Mucosa of stomach (tissue), 1 donor: Measurements from ENCODE around the gene YIPF3.

Experiments used
- H3K27me3 ChIP-seq: one replicate; pipeline ENCODE4 v1.7.0; 2013; ENCODE audit warnings: mild to moderate bottlenecking, low read length; ENCODE audit not compliant: control insufficient read depth, insufficient read depth
- H3K36me3 ChIP-seq: one replicate; pipeline ENCODE4 v1.7.0; 2013; ENCODE audit warnings: low read length; ENCODE audit not compliant: control insufficient read depth, insufficient read depth
- H3K4me1 ChIP-seq: one replicate; pipeline ENCODE4 v1.7.0; 2013; ENCODE audit warnings: mild to moderate bottlenecking, low read length; ENCODE audit not compliant: control insufficient read depth, insufficient read depth
- H3K4me3 ChIP-seq: one replicate; pipeline ENCODE4 v1.7.0; 2013; ENCODE audit warnings: low read length
- H3K9ac ChIP-seq: one replicate; pipeline ENCODE4 v1.7.0; 2013; ENCODE audit warnings: mild to moderate bottlenecking, low read length, moderate library complexity
- H3K9me3 ChIP-seq: one replicate; pipeline ENCODE4 v1.7.0; 2013; ENCODE audit warnings: mild to moderate bottlenecking, low read length, moderate library complexity; ENCODE audit not compliant: control insufficient read depth
- donor health status: Pancreatic carcinoma.

Gene YIPF3

DNA sequence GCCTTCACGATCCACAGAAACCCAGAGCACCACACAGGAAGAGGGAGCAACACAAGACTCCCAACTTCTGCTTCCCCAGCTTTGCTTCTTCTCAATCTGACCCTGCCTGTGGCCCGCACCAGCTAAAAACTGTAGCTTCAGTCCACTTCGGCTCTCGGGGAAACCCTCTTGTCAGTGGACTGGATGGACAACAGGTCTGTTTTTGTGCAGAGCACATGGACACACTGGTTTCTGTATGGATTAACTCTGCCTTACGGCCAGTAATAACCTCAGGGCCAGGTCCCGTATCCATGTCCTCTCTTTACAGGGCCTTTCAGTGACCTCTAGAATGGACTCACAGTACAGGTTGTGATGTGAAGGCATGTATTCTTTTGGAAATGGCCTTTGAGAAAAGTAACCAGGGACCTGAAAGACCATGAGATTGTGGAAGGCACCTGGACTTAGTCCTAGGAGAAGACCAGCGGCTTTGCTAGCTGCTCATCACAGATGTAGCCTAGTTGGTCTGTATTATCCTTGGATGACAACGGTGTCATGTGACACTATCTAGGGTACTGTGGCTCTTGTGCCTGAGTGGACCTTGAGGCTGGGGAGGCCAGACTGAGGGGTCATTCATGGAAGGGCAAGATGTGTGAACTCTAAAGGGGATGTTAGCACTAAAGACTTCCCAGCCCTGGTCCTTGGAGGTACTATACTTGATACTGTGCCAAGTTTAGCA, 6.0 kb upstream of the YIPF3 start:
- no peak overlapping the region for H3K9ac ChIP-seq
- H3K4me3 ChIP-seq: no peak overlapping the region
- peaks cover 22% of the 10 kb centered on the region for H3K36me3 ChIP-seq
- peaks cover 7% of the 10 kb centered on the region for H3K4me1 ChIP-seq
- no peaks in the 10 kb centered on the region for H3K9me3 ChIP-seq
- H3K27me3 ChIP-seq: no peaks in the 10 kb centered on the region

DNA sequence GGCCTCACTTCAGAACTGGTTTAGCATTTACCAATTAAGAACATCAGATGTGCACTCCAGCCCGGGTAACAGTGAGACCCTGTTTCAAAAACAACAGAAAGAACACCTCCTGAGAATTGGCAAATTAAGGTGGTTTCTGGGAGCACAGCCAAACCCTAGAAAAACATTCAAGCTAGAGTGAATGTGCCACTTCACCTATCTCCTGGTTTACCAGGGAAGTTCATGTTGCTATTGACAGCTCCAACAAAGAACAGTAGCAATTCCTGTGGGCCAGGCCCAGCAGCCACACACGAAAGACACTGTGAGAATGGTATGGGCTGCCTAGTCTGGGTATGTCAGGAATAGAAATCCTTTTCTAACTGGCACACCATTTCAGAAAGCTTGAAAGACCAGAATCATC, 5.1 kb upstream of the YIPF3 start:
- Histone ChIP-seq H3K36me3 (peaks cover 16% of the 10 kb centered on the region), H3K27me3 (no peaks in the 10 kb centered on the region), H3K9ac (no peak overlapping the region), H3K4me3 (no peak overlapping the region), H3K9me3 (no peaks in the 10 kb centered on the region), H3K4me1 (peaks cover 7% of the 10 kb centered on the region)

DNA sequence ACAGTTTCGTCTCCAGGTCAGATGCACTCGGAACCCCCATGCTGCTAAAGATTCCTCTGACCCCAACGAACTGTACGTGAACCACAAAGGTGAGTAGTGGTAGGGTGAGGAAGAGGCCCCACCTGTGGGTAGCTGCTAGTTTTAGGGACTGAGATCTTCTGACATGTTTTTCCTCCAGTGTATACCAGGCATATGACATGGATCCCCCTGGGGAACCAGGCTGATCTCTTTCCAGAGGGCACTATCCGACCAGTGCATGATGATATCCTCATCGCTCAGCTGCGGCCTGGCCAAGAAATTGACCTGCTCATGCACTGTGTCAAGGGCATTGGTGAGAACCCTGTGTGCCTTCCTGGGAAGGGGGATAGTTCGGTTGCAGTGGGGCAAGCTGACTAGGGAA, 3.4 kb upstream of the YIPF3 start:
- no peaks in the 10 kb centered on the region for H3K9me3 ChIP-seq
- H3K4me3 ChIP-seq: no peak overlapping the region
- peaks cover 18% of the 10 kb centered on the region for H3K4me1 ChIP-seq
- H3K36me3 ChIP-seq: peaks cover 8% of the 10 kb centered on the region
- H3K9ac ChIP-seq: no peak overlapping the region
- no peaks in the 10 kb centered on the region for H3K27me3 ChIP-seq

DNA sequence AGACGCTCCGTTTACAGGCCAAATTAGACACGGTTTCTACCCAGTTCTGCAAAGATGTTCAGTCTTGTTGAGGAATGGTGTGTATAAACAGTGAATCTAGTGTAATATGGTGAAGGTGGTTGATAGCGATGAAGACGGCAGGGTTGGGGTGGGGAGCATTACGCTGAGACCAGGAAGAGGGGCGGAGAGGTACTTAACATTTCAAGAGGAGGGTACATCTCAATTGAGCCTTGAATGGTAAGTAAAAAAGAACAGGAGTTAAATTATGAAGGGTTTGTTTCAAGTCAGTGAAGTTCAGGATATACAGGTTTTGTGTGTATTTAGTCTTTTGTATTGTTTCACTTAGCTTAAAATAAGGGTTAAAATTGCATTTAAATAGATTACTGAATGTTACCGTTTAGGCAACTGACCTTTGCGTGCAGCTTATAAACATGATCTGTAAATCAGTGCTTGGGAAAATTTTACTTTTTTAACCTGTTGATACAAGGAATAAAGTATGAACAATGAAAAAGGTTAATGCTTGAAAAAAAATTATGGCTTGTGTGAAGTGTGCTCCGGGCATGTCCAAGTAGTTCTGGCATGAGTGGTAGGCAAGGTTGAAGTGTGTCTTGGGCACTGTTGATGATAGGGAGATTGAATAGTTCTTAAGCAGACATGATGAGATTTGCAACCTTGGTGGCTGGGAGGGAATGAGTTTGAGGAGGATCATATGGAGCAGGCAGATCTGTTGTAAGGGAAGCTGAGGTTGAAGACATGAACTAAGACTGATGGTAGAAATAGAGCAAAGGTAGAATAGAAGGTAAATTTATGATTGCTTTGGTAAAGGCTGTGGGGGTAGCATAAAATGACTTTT, 1.0 kb upstream of the YIPF3 start:
- no peaks in the 10 kb centered on the region for H3K27me3 ChIP-seq
- H3K9ac ChIP-seq: peak overlapping the region; percentile 95
- H3K4me3 ChIP-seq: peak overlapping the region; percentile 86
- H3K4me1 ChIP-seq: peaks cover 27% of the 10 kb centered on the region
- peaks cover 14% of the 10 kb centered on the region for H3K36me3 ChIP-seq
- no peaks in the 10 kb centered on the region for H3K9me3 ChIP-seq

DNA sequence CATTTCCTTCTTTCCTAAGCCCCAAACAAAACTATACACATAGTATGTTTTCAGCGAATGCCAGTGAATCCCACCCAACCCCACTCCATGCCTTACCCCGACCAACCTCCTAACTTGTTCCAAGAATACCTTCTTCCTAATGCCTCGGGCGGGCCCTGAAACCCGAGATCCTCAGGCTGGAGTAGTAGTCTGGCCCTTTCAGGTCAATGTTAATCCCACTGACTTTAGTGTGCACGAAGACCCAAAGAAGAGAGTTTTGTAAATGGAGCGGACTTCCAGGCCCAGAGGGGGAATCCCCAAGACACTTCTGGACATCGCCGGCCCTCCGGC, 394 bp downstream of the YIPF3 start:
- no peaks in the 10 kb centered on the region for H3K27me3 ChIP-seq
- H3K4me1 ChIP-seq: peaks cover 29% of the 10 kb centered on the region
- no peaks in the 10 kb centered on the region for H3K9me3 ChIP-seq
- H3K36me3 ChIP-seq: peaks cover 15% of the 10 kb centered on the region
- peak overlapping the region; percentile 95 for H3K9ac ChIP-seq
- peak overlapping the region; percentile 86 for H3K4me3 ChIP-seq

DNA sequence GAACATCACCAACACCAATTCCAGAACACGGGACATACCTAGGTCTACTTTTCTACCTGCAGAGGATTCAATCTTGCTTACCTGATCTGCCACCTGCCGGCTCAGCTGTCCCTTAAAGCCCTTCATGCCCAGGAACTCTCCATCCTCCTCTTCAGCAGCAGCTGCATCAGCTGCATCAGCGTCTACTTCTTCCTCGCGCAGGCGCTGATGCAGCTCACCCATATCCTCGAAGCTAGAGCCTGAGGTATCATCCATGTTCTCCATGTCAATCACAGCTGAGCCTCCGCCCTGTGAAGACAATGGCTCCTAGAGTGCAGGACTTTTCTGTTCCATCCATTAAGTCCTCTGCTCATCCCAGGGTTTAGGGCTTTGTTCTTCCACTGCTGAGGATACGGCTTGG, 918 bp downstream of the YIPF3 start:
- Histone ChIP-seq H3K9me3 (no peaks in the 10 kb centered on the region), H3K27me3 (no peaks in the 10 kb centered on the region), H3K36me3 (peaks cover 17% of the 10 kb centered on the region), H3K4me3 (peak overlapping the region; percentile 86), H3K4me1 (peaks cover 34% of the 10 kb centered on the region), H3K9ac (peak overlapping the region; percentile 95)

DNA sequence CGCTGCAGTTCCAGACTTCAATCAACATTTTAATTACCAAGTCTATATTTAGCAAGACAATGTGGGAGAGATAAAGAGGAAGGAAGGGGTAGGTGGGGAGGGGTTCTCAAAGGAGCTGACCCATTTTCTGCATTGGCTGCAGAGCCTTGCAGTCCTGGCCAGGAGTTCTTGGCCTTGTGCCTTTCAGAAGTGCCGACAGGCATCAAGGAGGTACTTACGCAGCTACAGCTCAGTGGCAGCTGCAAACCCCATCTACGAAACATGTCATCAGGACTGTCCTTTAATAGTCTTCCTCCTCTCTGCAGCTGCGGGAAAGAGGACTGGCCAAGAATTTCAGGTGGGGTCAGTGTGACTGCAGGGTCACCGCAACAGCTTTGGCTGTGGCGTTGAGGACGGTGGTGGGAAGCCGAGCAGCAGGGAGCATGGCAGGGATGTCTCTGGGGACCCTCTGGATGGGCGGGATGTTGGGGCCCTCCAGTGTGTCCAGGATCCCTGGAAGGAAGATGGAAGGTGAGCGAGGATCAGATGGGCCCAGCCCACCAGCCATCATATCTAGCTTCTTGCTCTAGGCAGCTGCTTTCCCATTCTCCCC, 4.8 kb downstream of the YIPF3 start:
- Histone ChIP-seq H3K9ac (no peak overlapping the region), H3K9me3 (no peaks in the 10 kb centered on the region), H3K36me3 (peaks cover 17% of the 10 kb centered on the region), H3K4me3 (no peak overlapping the region), H3K4me1 (peaks cover 37% of the 10 kb centered on the region), H3K27me3 (peaks cover 15% of the 10 kb centered on the region)

DNA sequence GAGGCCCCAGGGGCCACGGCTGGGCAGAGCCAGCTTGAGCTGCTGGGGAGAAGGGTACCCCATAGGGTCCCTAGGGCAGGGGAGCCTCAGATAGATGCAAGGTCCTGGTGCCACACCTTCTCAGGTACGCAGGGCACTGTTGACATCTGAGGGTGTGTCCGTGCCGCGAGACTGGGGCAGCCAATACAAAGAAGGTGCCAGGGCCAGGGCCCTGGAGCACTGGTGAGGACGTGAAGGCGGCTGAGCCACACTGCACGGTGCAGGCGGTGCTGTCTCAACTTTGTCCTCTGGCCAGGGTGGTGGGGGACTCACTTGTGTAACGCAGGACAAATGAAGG, 5.9 kb downstream of the YIPF3 start:
- peak overlapping the region; percentile 52 for H3K4me3 ChIP-seq
- H3K9ac ChIP-seq: peak overlapping the region; percentile 46
- H3K27me3 ChIP-seq: peaks cover 15% of the 10 kb centered on the region
- H3K36me3 ChIP-seq: peaks cover 17% of the 10 kb centered on the region
- H3K4me1 ChIP-seq: peaks cover 33% of the 10 kb centered on the region
- no peaks in the 10 kb centered on the region for H3K9me3 ChIP-seq

DNA sequence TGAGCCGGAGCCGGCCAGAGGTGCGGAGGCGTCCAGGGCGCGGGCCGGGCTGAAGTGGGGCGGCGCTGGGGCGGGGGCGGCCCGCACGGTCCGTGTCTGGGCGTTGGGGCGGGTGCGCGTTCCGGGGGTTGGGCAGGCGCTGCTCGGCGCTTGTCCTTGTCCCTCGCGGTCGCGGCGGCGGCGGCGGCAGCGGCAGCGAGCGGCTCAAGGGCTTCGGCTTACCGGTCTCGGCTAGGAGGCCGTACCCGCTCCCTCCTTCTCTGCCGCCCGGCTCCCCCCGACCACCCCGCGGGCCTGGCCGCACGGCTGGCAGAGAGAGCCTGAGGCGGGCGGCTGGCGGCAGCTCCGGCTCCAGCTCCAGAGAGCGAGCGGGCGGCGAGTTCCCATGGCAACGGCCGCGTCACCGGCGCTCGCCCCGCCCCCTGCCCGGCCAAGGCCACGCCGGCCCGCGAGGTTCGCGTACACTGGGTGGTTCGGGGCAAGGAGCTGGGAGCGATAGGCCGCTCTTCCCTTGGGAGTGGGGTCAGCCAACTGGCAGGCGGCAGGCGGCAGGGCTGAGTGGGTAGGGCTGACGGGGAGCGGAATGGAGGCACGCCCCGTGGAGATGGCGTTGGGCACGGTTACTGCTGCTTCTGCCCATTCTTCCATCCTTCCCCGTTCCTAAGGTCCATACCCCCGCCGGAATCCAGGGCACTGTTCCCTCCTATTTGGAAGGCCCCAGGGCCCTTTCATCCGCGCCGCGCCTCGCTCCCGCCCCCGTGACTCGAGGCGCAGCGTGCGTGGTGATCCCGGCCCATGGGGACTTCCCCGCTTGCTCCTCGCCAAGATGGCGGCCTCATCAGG, 6.5 kb downstream of the YIPF3 start, which contains the start of gene LRRC73:
Gene LRRC73, minus strand, starts transcription at position 363 of the 843 bp plus-strand sequence. CDS start 561 bp downstream, outside the sequence.
- Histone ChIP-seq H3K4me1 (peaks cover 27% of the 10 kb centered on the region), H3K9ac (peak within 1 kb of the TSS; percentile 46), H3K9me3 (no peaks in the 10 kb centered on the region), H3K36me3 (peaks cover 17% of the 10 kb centered on the region), H3K4me3 (peak within 1 kb of the TSS; percentile 52), H3K27me3 (peaks cover 15% of the 10 kb centered on the region)

DNA sequence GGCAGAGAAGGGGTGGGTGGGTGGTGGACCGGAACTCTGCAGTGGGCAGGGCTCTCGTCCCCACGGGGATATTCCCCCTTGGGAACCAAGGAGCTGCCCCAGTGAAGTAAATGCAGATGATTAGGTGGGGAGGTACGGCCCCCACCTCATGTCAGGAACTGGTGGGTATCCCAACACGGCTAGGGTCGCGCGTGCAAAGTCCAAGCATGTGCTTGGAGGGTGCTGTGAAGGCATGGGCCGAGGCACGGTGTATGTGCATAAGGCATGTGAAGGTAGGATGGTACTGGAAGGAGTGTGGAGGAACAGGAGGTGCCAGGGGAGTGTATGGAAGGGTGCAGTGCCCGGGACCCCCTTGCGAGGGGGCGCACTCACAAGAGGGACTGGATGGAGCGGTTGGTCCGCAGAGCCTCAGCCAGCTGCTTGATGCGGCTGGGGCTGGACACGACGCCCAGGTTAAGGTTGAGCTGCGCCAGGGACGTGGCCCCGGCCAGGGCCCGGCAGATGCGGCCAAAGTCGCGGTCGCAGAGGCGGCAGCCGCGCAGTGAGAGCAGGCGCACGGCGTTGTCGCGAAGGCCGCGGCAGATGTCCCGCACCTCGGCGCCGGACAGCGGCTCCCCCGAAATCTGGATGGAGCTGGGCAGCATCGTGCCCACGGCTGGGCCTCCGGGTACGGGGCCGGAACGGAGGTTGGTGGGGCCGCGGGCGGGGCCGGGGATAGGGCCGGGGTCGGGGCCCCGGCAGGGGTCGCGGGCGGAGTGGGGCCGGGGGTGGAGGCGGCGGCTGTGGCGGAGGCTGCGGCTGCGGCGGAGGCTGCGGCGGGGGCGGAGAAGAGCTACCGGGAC, 7.4 kb downstream of the YIPF3 start:
- Histone ChIP-seq H3K4me3 (no peak overlapping the region), H3K36me3 (peaks cover 18% of the 10 kb centered on the region), H3K9ac (no peak overlapping the region), H3K27me3 (peaks cover 15% of the 10 kb centered on the region), H3K4me1 (peaks cover 19% of the 10 kb centered on the region), H3K9me3 (no peaks in the 10 kb centered on the region)
